Left lobe of liver (tissue), 2 donors: ENCODE results near the gene CLCF1. TPM values are rescaled to one million over a fixed set of nuclear protein-coding genes. Genes with fewer than 3 reads are reported as not detected.

Source experiments
- ATAC-seq: fragments of 200-7000 bp; cut with Tn5 transposase; one replicate; pipeline ENCODE4 v1.9.1; 2020; ENCODE audit warnings: mild to moderate bottlenecking, moderate library complexity
- DNase-seq: peaks from one replicate; pipeline ENCODE4 v3.0.0-alpha.2; 2020; ENCODE audit warnings: low spot score
- total RNA-seq: library from RNA; stranded (reverse); gene quantifications from one replicate; pipeline ENCODE4 v1.2.1, GENCODE V29; 2021
- donor health status: DM: no; HTN: no; CAD: no; lungs with moderate emphysema.
- donor health status: DM: no; HTN: yes; CAD: no.

The CLCF1 gene
- total RNA-seq, 1 donor from 2014 or later = 0.43 TPM

- ATAC-seq = no peak
- no peak for DNase-seq
Measured at GRCh38 chr11:67376063-67376820, 2.8 kb upstream of the CLCF1 start.

- ATAC-seq (no peak), DNase-seq (no peak)
Measured at GRCh38 chr11:67375320-67376055, 2.1 kb upstream of the CLCF1 start.

DNA sequence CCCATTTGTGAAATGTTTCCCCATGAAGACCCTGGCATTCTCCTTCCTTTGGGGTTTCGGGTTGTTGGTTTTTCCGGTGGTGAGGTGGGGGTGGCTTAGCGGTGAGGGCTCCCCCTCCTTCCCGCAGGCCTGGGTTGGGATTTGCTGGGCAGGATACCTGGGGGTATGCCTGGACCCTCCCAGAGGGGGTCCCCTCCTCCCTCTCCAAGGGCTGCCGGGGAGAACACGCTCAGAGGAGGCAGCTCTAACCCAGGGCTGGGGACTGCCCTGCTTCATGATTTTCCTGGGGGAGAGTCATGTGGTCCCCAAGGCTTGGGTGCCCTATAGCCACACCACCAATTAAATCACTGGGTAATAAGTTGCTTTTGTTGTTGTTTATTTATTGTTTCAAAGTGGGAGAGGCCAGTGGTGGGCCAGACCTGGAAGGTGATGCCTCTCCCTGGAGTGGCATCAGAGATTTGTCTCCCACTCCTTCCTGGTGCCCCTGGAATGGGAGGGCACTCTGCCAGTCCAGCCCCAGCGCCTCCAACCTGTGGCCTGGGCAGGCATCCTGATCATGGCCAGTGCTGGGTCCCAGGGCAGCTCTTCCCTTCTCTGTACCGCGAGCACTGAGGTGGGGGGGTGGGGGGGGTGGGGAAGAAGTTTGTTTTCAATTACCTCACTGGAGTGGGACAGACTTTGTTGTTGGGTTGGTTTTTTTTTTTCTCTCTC is 1.3 kb upstream of the CLCF1 start:
- ATAC-seq (no peak), DNase-seq (no peak)

DNA sequence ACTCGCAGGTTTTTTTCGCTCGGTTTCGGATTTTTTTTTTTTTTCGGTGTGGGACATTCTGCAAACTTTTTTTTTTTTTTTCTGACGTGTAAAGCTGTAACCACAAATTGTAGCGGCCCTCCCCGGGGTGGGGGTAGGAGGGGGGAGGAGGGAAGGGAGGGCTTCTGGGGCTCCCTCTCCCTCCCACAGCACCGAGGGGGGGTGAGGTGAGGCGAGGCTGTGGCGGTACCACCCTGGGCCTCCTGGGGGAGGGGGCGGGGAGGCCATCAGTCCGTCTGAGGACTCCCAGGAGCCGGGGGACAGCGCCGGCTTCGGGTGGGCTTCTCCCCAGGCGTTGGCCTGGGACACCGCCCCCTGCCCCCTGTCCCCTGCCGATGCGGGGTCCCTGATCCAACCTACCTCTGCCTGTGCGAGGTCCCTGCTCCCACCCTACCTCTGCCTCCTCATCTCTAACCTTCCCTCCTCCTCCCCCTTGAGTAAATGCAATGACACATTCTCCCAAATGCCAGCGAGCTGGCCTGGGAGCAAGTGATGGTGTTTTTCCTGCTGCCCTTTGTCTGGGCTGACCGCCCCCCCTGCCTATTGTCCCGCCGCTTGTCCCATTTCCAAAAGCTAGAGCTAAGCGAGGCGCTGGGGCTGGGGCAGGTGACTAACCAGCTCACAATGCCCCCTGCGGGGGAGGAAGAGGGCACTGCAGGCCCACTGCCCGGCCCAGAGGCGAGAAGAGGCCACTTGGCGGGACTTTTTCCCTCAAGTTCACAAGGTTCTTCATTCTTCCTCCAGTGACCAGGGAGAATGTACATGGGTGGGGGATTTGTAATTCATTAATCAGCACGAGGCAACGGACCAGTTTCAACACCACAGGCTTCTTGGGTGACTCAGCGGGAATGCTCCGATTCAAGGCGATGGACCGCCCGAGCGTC is 511 bp upstream of the CLCF1 start:
- ATAC-seq = peak; percentile 61

GRCh38 chr11:67372321-67372992 is 941 bp downstream of the CLCF1 start:
- ATAC-seq (peak; percentile 43), DNase-seq (no peak)

More for the DNA sequence above, 511 bp upstream of the CLCF1 start:
- peak; percentile 77 for DNase-seq

- DNase-seq (no peak), ATAC-seq (peak; percentile 12)
Measured at GRCh38 chr11:67371911-67372320, 1.5 kb downstream of the CLCF1 start.

DNA sequence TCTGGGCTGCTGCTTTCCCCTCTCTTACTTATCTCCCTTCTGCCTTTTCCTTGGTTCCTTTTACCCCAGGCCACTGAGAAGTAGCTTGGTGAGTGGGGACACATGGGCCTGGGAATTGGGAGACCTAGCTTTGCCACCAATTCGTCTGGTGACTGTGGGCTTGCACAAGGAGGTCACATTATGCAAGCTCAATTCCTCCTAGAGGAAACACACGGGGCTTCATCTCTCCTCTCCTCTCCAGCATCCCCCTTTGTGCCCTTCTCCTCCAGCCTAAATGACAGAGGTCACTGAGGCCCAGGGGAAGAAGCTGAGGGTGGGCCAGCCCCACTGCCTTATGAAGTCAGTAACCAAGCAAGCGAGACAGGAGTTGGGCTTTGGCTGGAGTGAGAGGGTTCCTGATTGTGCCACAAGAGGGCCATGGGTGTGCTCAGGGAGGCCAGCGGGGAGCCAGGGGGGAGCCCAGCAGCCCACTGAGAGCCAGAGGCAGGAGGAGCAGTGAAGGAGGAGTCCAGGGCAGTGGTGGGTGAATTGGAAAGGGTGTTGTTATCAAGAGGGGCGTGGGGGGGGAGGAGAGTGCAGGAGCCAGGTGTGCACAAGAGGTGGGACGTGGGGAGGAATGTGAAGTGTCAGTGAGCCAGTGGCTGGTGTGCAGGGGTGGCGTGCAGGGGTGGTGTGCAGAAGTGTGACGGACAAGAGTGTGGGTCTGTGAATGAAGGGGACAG is 2.0 kb downstream of the CLCF1 start:
- ATAC-seq = peak; percentile 47
- no peak for DNase-seq

DNA sequence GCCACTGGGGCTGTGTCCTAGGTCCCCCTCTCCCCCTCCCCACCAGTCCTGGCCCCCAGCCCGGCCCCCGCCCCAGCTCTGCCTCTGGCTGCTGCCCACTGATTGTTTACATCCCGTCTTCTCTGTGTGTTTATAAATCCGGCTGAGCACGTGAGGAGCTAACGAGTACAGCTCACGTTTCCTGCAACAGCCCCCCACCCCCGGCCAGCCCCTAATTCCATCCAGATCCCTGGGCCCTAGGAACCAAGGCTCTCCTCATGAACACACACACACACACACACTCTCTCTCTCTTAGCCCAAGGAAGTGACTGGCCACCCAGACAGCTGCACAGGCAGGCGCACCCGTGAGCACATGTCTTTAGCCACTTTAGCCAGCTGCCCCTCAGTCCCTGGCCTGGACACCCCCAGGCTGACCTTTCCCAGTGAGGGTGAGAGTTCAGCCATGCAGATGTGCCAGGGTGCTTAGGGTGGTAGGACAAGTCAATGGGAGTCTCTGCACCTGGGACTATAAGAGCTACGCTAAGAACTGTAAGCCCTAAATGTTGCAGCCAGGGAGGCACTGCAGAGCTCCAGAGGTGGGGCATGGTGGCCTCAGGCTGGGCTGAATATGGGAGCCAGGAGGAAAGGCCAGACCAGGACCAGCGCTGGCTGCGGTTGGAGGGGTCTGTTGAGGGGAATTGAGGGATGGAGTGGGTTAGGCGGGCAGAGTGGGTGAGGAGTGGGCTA is 2.9 kb downstream of the CLCF1 start:
- ATAC-seq = no peak
- no peak for DNase-seq

DNA sequence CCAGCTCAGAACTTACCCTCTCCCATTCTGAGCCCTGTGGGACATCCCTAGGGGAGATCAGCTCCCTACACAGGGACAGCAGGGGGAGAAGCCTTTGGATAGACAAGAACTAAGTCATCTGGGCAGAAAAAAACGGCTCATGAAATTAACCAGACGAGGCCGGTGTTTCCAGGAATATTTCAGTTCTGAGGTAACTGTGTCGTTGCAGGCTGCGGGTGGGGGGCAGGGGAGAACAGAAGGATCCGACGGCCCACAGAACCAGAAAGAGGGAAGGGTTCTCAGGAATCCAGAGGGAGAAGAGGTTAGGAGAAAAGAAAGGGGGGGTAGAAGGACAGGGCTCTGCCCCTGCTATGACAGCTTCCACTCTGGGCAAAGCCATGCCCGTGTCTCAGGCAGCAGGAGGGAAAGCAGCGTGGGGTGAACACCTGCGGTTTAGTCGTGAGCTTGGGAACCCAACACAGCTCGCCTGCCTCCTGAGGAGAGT is 3.6 kb downstream of the CLCF1 start:
- DNase-seq (no peak), ATAC-seq (no peak)

DNA sequence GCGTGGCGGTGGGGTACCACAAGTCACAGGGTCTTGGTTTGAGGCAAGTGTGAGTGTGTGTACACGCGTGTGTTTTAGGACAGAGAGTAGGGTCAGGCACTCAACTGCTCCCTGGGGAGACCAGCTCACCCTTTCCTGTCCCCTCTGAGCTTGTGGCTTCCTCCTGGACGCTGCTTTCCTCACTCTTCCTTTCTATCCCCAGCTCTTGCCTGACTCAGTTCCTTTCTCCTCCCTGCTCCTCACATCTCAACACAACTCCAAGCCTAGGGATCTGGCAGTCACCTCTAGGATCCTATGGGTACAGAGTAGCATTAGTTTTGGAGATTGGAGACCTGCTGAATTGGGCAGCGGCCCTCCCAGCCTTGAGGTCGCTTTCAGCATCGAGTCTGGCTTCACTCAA is 4.1 kb downstream of the CLCF1 start:
- no peak for ATAC-seq
- no peak for DNase-seq

- ATAC-seq (no peak), DNase-seq (no peak)
Measured at GRCh38 chr11:67368621-67369020, 4.8 kb downstream of the CLCF1 start.

DNA sequence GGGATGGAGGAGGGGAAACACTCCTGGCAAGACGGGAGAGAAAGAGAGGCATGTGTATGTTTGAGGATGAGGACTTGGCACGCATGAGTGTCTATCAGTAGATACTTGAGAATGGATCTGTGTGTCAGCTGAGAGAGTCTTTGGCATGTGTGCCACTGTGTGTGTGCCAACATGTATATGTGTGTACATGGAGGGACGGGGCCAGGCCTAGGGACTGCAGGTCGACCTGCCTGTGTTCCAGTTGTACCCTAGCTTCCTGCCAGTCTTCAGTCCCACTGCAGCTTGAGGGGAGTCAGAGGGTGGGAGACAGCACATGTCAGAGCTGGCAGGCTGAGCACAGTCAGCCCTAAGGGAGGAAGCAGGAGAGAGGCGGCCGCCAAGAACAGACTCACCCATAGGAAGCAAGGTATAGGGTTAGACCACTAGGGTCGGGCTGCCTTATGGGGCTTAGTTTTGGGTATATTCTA is 5.6 kb downstream of the CLCF1 start:
- ATAC-seq (no peak), DNase-seq (no peak)

DNA sequence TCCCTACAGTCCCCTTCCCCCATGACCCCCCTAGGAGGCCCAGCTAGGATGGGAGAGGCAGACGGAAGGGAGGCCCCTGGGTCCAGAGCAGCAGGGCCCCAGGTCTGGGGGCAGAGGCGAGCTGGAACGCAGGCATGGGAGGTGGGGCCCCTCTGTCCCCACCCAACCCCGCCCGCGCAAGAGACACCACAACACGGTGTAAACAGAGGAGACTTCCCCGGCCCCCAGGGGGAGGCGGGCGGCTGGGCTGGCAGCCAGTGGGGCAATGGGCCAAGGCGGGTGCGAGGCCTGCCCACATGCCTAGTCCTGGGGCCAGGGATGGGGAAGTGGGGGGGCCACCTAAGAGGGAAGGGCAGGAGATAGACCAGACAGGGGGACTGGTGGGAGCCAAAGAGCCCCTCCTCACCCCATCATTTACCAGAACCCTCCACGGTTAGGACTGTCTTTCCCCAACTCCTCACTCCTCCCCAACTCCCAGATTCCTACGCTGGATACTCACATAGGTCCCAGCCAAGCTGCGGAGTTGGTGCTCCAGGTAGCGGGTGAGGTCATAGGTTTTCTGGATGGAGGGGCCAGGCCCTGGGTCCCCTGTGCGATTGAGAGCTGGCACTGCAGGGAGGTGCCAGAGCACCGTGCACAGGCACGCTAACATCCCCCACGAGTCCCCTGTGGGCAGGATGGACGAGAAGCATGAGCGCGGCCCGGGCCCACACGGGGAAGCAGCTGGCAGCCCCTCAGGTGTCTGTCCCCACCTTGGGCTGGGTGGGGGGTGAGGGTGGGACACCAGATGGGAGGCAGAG is 6.2 kb downstream of the CLCF1 start:
- ATAC-seq = no peak
- DNase-seq = no peak

DNA sequence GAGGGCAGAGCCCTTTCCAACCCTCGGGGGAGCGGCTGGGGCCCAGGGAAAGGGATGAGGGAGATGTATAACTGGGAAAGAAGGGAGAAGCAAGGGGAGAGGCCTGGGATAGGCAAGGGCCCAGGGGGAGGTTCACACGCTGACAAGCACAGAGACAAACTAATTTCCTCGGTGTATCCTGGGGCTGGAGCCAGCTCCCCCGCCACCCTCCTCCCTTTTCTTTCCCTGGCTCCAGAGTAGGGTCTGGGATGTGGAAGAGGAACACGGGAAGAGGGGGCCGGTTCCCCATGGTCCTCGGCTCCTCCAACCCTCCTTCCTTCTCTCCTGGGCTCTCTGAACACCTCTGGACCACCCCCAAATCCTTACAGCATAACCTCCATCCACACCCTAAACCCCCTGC is 6.9 kb downstream of the CLCF1 start:
- no peak for ATAC-seq

GRCh38 chr11:67365736-67366444 is 7.5 kb downstream of the CLCF1 start:
- no peak for DNase-seq
- ATAC-seq = no peak

More for the DNA sequence above, 6.9 kb downstream of the CLCF1 start:
- DNase-seq = no peak

DNA sequence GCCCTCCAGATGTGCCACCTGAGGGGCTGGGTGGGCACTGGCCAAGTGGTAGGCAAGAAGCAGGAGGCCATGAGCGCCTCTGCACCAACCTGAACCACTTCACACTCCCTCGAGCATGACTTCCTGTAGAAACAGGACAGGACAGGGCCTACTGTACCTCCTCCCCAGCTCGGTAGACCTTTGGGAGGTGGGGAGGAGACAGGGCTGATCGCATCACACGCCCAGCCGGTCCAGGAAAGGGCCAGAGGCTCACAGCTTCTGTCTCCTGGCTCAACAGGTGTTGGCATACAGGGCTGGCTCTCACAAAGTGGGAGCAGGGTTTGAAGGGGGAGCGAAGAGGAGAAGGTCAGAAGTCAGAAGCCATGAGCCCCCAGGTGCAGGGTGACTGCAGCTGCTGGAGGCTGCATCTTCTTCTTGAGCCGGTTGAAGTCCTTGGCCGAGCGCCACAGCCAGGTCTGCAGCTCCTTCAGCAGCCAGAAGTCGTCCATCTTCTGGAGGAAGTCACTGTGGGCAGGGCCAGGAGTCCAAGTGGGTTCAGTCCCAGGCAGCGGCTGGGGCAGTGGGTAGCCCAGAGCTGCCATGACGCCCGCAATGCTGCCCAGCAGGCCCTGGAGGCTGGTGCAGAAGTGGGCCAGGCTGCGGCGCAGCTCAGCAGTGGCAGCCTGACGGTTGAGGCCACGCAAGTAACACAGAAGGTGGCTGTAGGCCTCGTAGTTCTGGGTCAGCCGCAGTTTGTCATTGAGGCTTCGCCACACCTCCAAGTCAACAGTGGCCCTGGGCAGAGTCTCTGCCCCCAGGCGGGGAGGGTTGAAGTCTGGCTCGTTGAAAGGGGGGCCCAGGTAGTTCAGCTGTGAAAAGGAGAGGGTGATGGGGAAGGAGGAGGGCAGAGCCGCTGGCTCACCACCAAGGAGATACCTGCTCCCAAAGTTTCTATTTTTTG is 8.3 kb downstream of the CLCF1 start:
- ATAC-seq = no peak
- no peak for DNase-seq
